Pancreas (tissue), 10 donors: ENCODE data around the gene MGME1. TPM values are rescaled to one million over a fixed set of nuclear protein-coding genes. Genes with fewer than 3 reads are reported as not detected.

Experiments used
- ATAC-seq, 4 donors: fragments of 200-7000 bp; cut with Tn5 transposase; one replicate each; pipeline versions ENCODE4 v1.8.0 to v1.9.1; 2020; ENCODE audit warnings: mild to moderate bottlenecking in 4 of 4, moderate library complexity in 4 of 4
- DNase-seq, 6 donors: peaks; one replicate each; pipeline ENCODE4 v3.0.0-alpha.2; 2020
- FAIRE-seq: peaks from 2 replicates; lab custom pipeline; 2012; peaks lifted over from hg19 to GRCh38; lab: Jason Lieb, UNC
- H3K27ac ChIP-seq, 4 donors: fragments of 200-600 bp; sonication (generic); 1 replicate in 3 of 4; 2 replicates in 1 of 4; pipeline versions ENCODE4 v1.5.0 to v1.8.0; 2020
- H3K27me3 ChIP-seq, 4 donors: fragments of 200-600 bp; one replicate each; pipeline ENCODE4 v1.8.0; 2021
- H3K36me3 ChIP-seq, 3 donors: fragments of 200-600 bp; sonication (generic) in 1 of 3; one replicate each; pipeline versions ENCODE4 v1.5.0 to v1.8.0; 2020 to 2021
- H3K4me1 ChIP-seq, 3 donors: fragments of 200-600 bp; one replicate each; pipeline ENCODE4 v1.8.0; 2021
- H3K4me3 ChIP-seq, 4 donors: fragments of 200-600 bp; sonication (generic) in 2 of 4; one replicate each; pipeline versions ENCODE4 v1.5.0 to v1.8.0; 2020 to 2021
- H3K9me3 ChIP-seq, 4 donors: fragments of 200-600 bp; one replicate each; pipeline ENCODE4 v1.8.0; 2021
- CTCF ChIP-seq, 4 donors: fragments of 200-600 bp; sonication (generic) in 3 of 4; IDR thresholded peaks; one replicate each; pipeline versions ENCODE4 v1.5.0 to v1.8.0; 2021; ENCODE audit warnings: antibody characterized with exemption in 4 of 4
- WGBS, 2 donors: extraction: QIAGEN DNeasy Blood & Tissue Kit; methylation state at CpG; one replicate each; pipeline ENCODE4 v1.1.7; 2013; 5-methylcytosine and 5-hydroxymethylcytosine counted together
- intact Hi-C, 3 donors: fragments of 100-400 bp; cut with DNase I; formaldehyde crosslinking; loops; one replicate each; pipeline versions ENCODE4 v1.11.1 to v1.14.2; 2022
- polyA plus RNA-seq, 2 donors: library from polyadenylated mRNA; stranded (reverse); fragments of 200-250 nt; gene quantifications; one replicate each; pipeline ENCODE4 v1.2.3, GENCODE V29; 2013
- total RNA-seq, 6 donors: library from RNA; stranded (reverse); fragmentation: NEBNext Ultra II Directional in 4 of 6; extraction: Animal tissue kit (Norgen Biotek cat#: 25700) in 4 of 6; gene quantifications; one replicate each; pipeline versions ENCODE4 v1.2.1 to v1.2.4, GENCODE V29; 2021 to 2023
- donor health status: healthy with polysubstance abuse.
- donor health status: DM: no; HTN: no; CAD: no; lungs with moderate emphysema.
- donor health status: DM: no; HTN: no; CAD: no.
- donor health status: control.
- donor health status: control.
- donor health status: Bipolar disorder and iron deficiency.
- donor health status: DM: yes; HTN: yes; CAD: no.
- donor health status: DM: no; HTN: no; CAD: no.
- donor health status: DM: no; HTN: no; CAD: no.
- donor health status: DM: yes; HTN: yes; CAD: no.

MGME1 gene, protein sequence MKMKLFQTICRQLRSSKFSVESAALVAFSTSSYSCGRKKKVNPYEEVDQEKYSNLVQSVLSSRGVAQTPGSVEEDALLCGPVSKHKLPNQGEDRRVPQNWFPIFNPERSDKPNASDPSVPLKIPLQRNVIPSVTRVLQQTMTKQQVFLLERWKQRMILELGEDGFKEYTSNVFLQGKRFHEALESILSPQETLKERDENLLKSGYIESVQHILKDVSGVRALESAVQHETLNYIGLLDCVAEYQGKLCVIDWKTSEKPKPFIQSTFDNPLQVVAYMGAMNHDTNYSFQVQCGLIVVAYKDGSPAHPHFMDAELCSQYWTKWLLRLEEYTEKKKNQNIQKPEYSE
- total RNA-seq (1 to 10 TPM; 4.0 to 7.4 (median 6.1) TPM), polyA plus RNA-seq (1 to 10 TPM; 6.1 to 7.6 TPM)

DNA sequence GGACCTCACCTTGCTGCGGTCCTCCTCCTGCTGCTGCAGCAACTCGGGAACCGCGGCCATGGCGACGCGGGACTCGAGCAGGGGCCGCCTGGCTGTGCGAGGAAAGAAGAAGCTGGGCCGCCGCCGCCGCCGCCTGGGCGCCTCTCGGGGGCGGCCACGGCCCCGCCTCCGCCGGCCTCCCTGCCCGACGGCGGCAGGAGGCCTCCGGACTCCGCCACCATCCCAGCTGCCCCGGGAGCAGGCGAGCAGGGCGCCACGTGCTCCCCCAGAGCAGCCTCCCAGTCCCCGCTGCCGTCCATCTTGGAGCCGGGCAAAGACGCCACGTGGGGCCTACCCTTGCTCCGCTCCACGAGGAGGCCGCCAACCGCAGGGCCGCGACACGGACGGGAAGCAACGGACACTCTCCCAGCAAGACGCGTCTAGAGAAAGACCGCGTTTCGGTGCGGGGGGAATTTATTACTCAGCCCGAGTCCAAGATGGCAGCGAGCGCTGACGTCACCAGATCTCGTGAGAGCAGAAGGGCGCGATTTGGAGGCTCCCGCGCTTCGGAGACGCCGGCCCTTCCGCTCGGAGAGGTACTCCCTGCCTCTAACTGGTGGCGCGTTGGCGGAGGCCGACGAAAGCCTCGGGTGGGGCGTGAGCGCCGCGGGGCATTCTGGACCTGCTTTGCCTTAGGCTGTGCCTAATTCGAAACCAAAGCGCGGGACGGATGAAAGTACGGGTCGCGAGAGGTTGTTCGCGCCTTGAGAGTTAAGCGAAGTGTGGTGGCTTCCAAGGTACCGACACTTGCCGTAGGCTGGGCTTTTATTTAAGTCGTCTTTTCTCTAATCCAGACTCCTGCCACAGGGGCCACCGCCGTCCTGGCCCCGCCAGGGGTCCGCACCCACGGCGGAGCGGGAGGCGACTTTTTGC is at the start of gene MGME1, which contains the start of gene SNX5:
Gene MGME1, plus strand, starts transcription at position 653 of the 912 bp plus-strand sequence. CDS start 842 bp downstream, outside the sequence.
Gene SNX5, minus strand, starts transcription at position 429 of the 912 bp plus-strand sequence. Its CDS starts 369 bp downstream, at position 60.
- no peaks in the 10 kb centered on the region for H3K27me3 ChIP-seq
- peak within 1 kb of the TSS; percentile 91 to 99 (median 96) for H3K27ac ChIP-seq
- no peaks in the 10 kb centered on the region for H3K36me3 ChIP-seq
- peak within 1 kb of the TSS; percentile 79 to 97 (median 86) for H3K4me3 ChIP-seq
- ATAC-seq (peak; percentile 92 to 96 (median 94)), DNase-seq (peak; percentile 98 to 100 (median 99)), FAIRE-seq (peak; percentile 80)
- no peaks in the 10 kb centered on the region for H3K9me3 ChIP-seq
- intact Hi-C loops = no loop called here
- TF ChIP-seq CTCF (IDR thresholded peaks at IDR 0.05) = no peak
- peaks cover 25 to 44% (median 25%) of the 10 kb centered on the region in 3 donors for H3K4me1 ChIP-seq
- 0% methylated on average over 78 to 96 of the region's 96 CpGs for WGBS, 2 donors

DNA sequence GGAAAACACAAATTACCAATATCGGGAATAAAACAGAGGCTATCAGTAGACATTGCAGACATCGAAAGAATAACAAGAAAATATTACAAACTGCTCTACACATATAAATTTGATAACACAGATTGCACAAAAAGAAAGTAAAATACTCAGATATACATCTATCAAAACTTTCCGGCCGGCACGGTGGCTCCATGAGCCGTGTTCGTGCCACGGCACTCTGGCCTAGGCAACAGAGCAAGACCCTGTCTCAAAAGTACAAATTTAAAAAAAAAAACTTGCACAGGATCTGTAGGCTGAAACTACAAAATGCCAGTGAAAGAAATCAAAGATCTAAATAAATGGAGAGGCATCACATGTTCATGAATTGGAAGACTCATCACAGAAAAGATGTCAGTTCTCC is 49.7 kb upstream of the MGME1 start:
- no peaks in the 10 kb centered on the region for H3K27me3 ChIP-seq
- no peaks in the 10 kb centered on the region for H3K36me3 ChIP-seq
- peaks cover 0 to 6% (median 4%) of the 10 kb centered on the region in 3 donors for H3K4me1 ChIP-seq
- no peaks in the 10 kb centered on the region for H3K9me3 ChIP-seq
- ATAC-seq (no peak), FAIRE-seq (no peak), DNase-seq (no peak)
- intact Hi-C loops = no loop called here
- no peak for TF ChIP-seq CTCF (IDR thresholded peaks at IDR 0.05)
- H3K4me3 ChIP-seq = no peak overlapping the region
- H3K27ac ChIP-seq = no peak overlapping the region
- 94 to 97% methylated on average over 8 of the region's 8 CpGs for WGBS, 2 donors

DNA sequence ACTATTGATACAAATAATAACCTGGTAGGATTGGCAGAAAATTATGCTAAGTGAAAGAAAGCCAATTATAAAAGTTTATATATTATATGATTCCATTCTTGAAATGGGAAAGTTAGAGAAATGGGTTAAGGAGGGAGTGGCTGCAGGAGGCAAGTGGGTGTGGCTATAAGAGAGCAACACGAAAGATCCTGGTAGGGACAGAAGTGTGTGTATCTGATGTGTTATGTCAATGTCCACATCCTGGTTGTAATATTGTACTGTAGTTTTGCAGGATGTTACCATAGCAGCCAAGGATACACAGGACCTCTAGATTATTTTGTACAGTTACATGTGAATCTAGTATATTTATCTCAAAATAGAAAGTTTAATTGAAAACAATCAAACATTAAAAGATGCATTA is 47.0 kb upstream of the MGME1 start:
- Histone ChIP-seq H3K4me1 (peaks cover 0 to 18% (median 1%) of the 10 kb centered on the region in 3 donors), H3K27ac (no peak overlapping the region), H3K4me3 (no peak overlapping the region), H3K27me3 (no peaks in the 10 kb centered on the region), H3K36me3 (no peaks in the 10 kb centered on the region), H3K9me3 (no peaks in the 10 kb centered on the region)
- FAIRE-seq (no peak), DNase-seq (no peak), ATAC-seq (no peak)
- intact Hi-C loops = no loop called here
- TF ChIP-seq CTCF (IDR thresholded peaks at IDR 0.05) = no peak
- WGBS, 2 donors = 8 to 13% methylated on average over 1 of the region's 1 CpG

DNA sequence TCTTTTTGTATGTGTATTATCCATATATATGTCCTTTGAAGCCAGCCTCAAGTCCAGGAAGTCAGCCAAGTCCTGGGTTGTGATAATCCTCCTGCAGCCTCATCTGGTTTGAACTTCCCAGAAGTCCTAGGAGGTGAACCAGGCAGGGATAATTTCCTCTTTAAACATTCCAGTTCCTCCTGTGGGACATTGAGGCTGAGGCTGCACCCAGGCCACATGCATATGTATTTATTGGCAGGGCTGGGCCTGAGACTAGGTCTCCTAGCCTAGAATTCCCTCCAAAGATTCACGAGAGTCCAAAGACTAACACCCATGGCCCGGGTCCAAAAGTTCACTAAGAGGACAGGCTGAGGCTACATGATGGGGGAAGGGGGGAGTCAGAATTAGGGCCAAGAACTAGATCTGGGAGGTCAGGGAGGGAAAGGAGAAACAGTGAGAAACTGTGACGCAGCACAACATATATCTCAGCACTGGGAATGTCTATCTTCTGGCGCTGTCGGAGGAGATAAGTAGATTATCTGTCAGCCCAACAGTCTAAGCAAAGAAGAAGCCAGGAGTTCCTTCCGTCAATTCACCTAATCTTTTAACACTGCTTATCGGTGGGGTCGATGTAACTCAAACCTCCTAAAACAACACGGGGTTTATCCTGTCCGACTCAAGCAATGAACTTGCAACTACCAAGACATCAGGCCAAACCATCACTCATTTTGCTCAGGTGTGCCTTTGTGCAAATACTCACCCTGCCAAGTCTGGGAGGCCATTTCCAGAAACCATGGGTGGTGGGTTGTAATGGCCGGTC is 43.5 kb upstream of the MGME1 start:
- DNase-seq = peak in 2 of 6 donors; percentile 41 to 46
- 27 to 31% methylated on average over 11 of the region's 11 CpGs for whole genome bisulfite sequencing, 2 donors
- H3K27me3 ChIP-seq = no peaks in the 10 kb centered on the region
- ATAC-seq = peak; percentile 37 to 67 (median 51)
- no peaks in the 10 kb centered on the region for H3K36me3 ChIP-seq
- H3K27ac ChIP-seq = peak overlapping the region in 1 of 4 donors; percentile 17
- peaks cover 12 to 40% (median 13%) of the 10 kb centered on the region in 3 donors for H3K4me1 ChIP-seq
- no peak for TF ChIP-seq CTCF (IDR thresholded peaks at IDR 0.05)
- H3K9me3 ChIP-seq = no peaks in the 10 kb centered on the region
- intact Hi-C loops = no loop called here
- FAIRE-seq = peak; percentile 5
- H3K4me3 ChIP-seq = no peak overlapping the region
